GM12872 (cell line): ENCODE data around the gene VEGFB.

Experiments used
- CTCF ChIP-seq: IDR thresholded peaks from 3 replicates; pipeline ENCODE4 v1.5.1; 2011; ENCODE audit warnings: low read depth, mild to moderate bottlenecking, low read length, moderate library complexity; ENCODE audit not compliant: insufficient read depth

VEGFB gene

GRCh38 chr11:64233913-64234586 is at the start of gene VEGFB:
VEGFB (plus strand) TSS chr11:64234584; CDS start chr11:64234834, 250 bp downstream.
- TF ChIP-seq CTCF, result no peak

- 0 out of 3 replicates have a peak, but pooled peaks have one; percentile 10 for TF ChIP-seq CTCF
Measured at GRCh38 chr11:64185175-64185692, 49.1 kb upstream of the VEGFB start.

GRCh38 chr11:64185693-64186491 is 48.5 kb upstream of the VEGFB start, which contains the start of gene STIP1:
STIP1 (plus strand) TSS chr11:64186171; CDS start chr11:64186262, 91 bp downstream.
- TF ChIP-seq CTCF, result peak; percentile 38; the same call in 2 of the 3 replicates

- no peak for TF ChIP-seq CTCF
Measured at GRCh38 chr11:64186492-64187165, 47.8 kb upstream of the VEGFB start.

- TF ChIP-seq CTCF, result no peak
Measured at GRCh38 chr11:64192434-64192833, 42.0 kb upstream of the VEGFB start.

GRCh38 chr11:64196626-64197025 is 37.8 kb upstream of the VEGFB start:
- no peak for TF ChIP-seq CTCF

GRCh38 chr11:64198511-64198910 is 35.9 kb upstream of the VEGFB start:
- no peak for TF ChIP-seq CTCF
